Endothelial cell of hepatic sinusoid (primary cell): ENCODE results near the gene TGM3.

ENCODE experiments used
- in situ Hi-C: cut with HindIII; loops from 2 replicates; pipeline ENCODE4 v1.10.0; 2017; ENCODE audit warnings: low sequenced_read_pairs

TGM3 gene

GRCh38 chr20:2335096-2335870 is 39.5 kb downstream of the TGM3 start:
- in situ Hi-C loops = loop anchor here (10.0 kb wide), 1 partner anchor 360 kb away; no protein-coding TSS in a partner anchor

GRCh38 chr20:2336471-2336870 is 40.7 kb downstream of the TGM3 start:
- in situ Hi-C loops = loop anchor here (10.0 kb wide), 1 partner anchor 362 kb away; no protein-coding TSS in a partner anchor

- in situ Hi-C loops = loop anchor here (10.0 kb wide), 1 partner anchor 362 kb away; no protein-coding TSS in a partner anchor
Observed at GRCh38 chr20:2337142-2337541, 41.3 kb downstream of the TGM3 start.

GRCh38 chr20:2338411-2339066 is 42.7 kb downstream of the TGM3 start:
- in situ Hi-C loops = loop anchor here (10.0 kb wide), 1 partner anchor 364 kb away; no protein-coding TSS in a partner anchor

GRCh38 chr20:2340136-2340535 is 44.3 kb downstream of the TGM3 start:
- in situ Hi-C loops = no loop called here

GRCh38 chr20:2340823-2341222 is 45.0 kb downstream of the TGM3 start:
- in situ Hi-C loops = no loop called here

GRCh38 chr20:2341336-2341735 is 45.5 kb downstream of the TGM3 start:
- in situ Hi-C loops = no loop called here

- in situ Hi-C loops = no loop called here
Observed at GRCh38 chr20:2342243-2342642, 46.4 kb downstream of the TGM3 start.

- in situ Hi-C loops = no loop called here
Observed at GRCh38 chr20:2346188-2346587, 50.4 kb downstream of the TGM3 start.

GRCh38 chr20:2348336-2348735 is 52.5 kb downstream of the TGM3 start:
- in situ Hi-C loops = no loop called here

- in situ Hi-C loops = no loop called here
Observed at GRCh38 chr20:2349801-2350200, 54.0 kb downstream of the TGM3 start.

- in situ Hi-C loops = no loop called here
Observed at GRCh38 chr20:2350606-2351005, 54.8 kb downstream of the TGM3 start.

GRCh38 chr20:2353231-2353630 is 57.4 kb downstream of the TGM3 start:
- in situ Hi-C loops = no loop called here

GRCh38 chr20:2357114-2357513 is 61.3 kb downstream of the TGM3 start:
- in situ Hi-C loops = no loop called here

- in situ Hi-C loops = no loop called here
Observed at GRCh38 chr20:2358006-2358405, 62.2 kb downstream of the TGM3 start.

- in situ Hi-C loops = no loop called here
Observed at GRCh38 chr20:2361035-2361593, 65.3 kb downstream of the TGM3 start.

- in situ Hi-C loops = no loop called here
Observed at GRCh38 chr20:2363187-2363586, 67.4 kb downstream of the TGM3 start.

- in situ Hi-C loops = no loop called here
Observed at GRCh38 chr20:2363587-2363986, 67.8 kb downstream of the TGM3 start.

- in situ Hi-C loops = no loop called here
Observed at GRCh38 chr20:2364044-2364443, 68.2 kb downstream of the TGM3 start.

- in situ Hi-C loops = no loop called here
Observed at GRCh38 chr20:2365091-2365490, 69.3 kb downstream of the TGM3 start.

GRCh38 chr20:2365666-2366065 is 69.9 kb downstream of the TGM3 start:
- in situ Hi-C loops = no loop called here

GRCh38 chr20:2368621-2369020 is 72.8 kb downstream of the TGM3 start:
- in situ Hi-C loops = no loop called here
